Duodenal mucosa (tissue), 2 donors: ENCODE measurements around the gene CUL1.

Experiments used
- H3K27ac ChIP-seq: one replicate; pipeline ENCODE4 v1.7.0; 2013; ENCODE audit warnings: low read depth, low read length
- H3K27me3 ChIP-seq, 2 donors: one replicate each; pipeline ENCODE4 v1.7.0; 2013; ENCODE audit warnings: low read length in 2 of 2, control low read depth in 1 of 2; ENCODE audit not compliant: insufficient read depth in 2 of 2, control insufficient read depth in 1 of 2
- H3K36me3 ChIP-seq, 2 donors: one replicate each; pipeline ENCODE4 v1.7.0; 2013; ENCODE audit warnings: low read length in 2 of 2, control low read depth in 1 of 2; ENCODE audit not compliant: insufficient read depth in 2 of 2, control insufficient read depth in 1 of 2
- H3K4me1 ChIP-seq, 2 donors: one replicate each; pipeline ENCODE4 v1.7.0; 2013; ENCODE audit warnings: low read length in 2 of 2, control low read depth in 1 of 2; ENCODE audit not compliant: insufficient read depth in 2 of 2, control insufficient read depth in 1 of 2
- H3K4me3 ChIP-seq, 2 donors: one replicate each; pipeline ENCODE4 v1.7.0; 2013; ENCODE audit warnings: low read length in 2 of 2, low read depth in 1 of 2
- H3K9ac ChIP-seq, 2 donors: one replicate each; pipeline ENCODE4 v1.7.0; 2013; ENCODE audit warnings: low read length in 2 of 2, low read depth in 1 of 2
- H3K9me3 ChIP-seq, 2 donors: one replicate each; pipeline ENCODE4 v1.7.0; 2013; ENCODE audit warnings: low read length in 2 of 2, control low read depth in 1 of 2; ENCODE audit not compliant: control insufficient read depth in 1 of 2

CUL1 gene

DNA sequence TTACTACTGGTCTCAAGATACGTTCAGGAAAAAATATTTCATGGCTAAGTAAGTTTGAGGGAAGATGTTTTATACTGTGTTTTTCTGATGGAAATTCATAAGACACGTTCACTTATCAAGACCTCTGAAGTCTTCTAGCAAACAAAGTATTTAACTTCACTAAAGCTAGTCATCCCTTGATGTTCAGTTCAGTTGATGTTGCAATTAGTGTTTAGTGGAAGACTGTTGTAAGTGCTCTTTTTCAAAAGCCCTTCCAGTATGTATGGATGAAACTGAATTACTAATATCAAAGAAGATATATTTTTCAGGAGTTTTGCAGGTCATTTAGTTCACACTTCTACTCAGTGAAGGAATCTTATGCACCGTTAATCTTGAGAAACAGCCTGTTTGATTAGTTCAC is 25.1 kb downstream of the CUL1 start:
- H3K36me3 ChIP-seq = no peaks in the 10 kb centered on the region
- no peak overlapping the region for H3K9ac ChIP-seq
- no peaks in the 10 kb centered on the region for H3K27me3 ChIP-seq
- peaks cover 23 to 28% of the 10 kb centered on the region in 2 donors for H3K4me1 ChIP-seq
- H3K9me3 ChIP-seq = no peaks in the 10 kb centered on the region
- H3K27ac ChIP-seq = no peak overlapping the region
- no peak overlapping the region for H3K4me3 ChIP-seq

DNA sequence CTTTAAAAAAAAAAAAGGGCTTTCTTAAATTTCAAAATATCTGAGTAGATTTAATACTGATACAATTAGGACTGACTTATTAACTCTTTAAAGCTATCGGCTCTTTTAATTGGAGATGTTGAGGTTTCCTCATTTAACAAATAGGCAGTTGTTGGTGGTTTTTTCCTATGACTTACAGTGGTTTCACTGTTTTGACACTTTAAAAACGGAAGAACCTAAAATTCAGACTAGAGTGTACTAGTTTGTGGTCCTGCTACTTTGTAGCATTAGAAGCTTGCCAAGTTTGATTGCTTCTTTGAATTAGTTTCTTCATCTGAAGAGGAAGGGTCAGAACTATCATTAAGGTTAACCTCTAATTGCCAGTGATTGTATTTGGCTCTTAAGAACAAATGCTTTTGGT is 27.7 kb downstream of the CUL1 start:
- peaks cover 18 to 28% of the 10 kb centered on the region in 2 donors for H3K4me1 ChIP-seq
- H3K9ac ChIP-seq = no peak overlapping the region
- H3K27ac ChIP-seq = no peak overlapping the region
- H3K36me3 ChIP-seq = peaks cover 5 to 6% of the 10 kb centered on the region in 2 donors
- no peaks in the 10 kb centered on the region for H3K27me3 ChIP-seq
- no peaks in the 10 kb centered on the region for H3K9me3 ChIP-seq
- H3K4me3 ChIP-seq = no peak overlapping the region

GRCh38 chr7:148727501-148728278 is 29.0 kb downstream of the CUL1 start:
- Histone ChIP-seq H3K36me3 (peaks cover 10 to 12% of the 10 kb centered on the region in 2 donors), H3K4me3 (no peak overlapping the region), H3K9ac (no peak overlapping the region), H3K27me3 (no peaks in the 10 kb centered on the region), H3K4me1 (peaks cover 6 to 20% of the 10 kb centered on the region in 2 donors), H3K27ac (no peak overlapping the region), H3K9me3 (no peaks in the 10 kb centered on the region)

DNA sequence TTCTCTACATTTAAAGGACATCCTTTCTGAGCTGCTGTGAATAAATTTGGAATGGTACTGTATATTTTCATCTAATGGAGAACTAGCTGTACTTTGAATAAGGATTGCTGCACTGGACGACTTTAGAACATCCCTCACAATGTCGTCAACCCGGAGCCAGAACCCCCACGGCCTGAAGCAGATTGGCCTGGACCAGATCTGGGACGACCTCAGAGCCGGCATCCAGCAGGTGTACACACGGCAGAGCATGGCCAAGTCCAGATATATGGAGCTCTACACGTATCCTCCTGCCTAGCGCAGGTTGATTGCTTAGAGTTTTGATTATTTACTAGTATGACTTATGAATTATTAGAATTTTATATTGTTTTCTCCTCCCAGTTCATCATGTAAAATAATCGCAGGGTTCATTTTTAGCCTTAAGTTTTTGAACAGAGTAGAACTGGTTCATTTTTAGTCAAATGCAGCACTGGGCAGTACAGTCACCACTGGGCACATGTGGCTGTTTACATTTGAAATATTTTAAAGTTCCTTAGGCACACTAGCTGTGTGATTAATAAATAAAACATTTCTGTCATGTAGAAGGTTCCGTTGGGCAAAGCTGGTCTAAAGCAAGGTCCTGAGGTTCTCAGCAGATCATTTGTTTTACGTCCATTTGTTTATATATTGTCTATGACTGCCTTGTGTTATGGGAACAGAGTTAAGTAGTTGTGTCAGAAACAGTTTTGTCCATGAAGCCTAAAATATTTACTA is 31.5 kb downstream of the CUL1 start:
- H3K9ac ChIP-seq = no peak overlapping the region
- peaks cover 0 to 14% of the 10 kb centered on the region in 2 donors for H3K4me1 ChIP-seq
- no peaks in the 10 kb centered on the region for H3K27me3 ChIP-seq
- H3K36me3 ChIP-seq = peaks cover 15 to 34% of the 10 kb centered on the region in 2 donors
- no peaks in the 10 kb centered on the region for H3K9me3 ChIP-seq
- no peak overlapping the region for H3K4me3 ChIP-seq
- no peak overlapping the region for H3K27ac ChIP-seq

DNA sequence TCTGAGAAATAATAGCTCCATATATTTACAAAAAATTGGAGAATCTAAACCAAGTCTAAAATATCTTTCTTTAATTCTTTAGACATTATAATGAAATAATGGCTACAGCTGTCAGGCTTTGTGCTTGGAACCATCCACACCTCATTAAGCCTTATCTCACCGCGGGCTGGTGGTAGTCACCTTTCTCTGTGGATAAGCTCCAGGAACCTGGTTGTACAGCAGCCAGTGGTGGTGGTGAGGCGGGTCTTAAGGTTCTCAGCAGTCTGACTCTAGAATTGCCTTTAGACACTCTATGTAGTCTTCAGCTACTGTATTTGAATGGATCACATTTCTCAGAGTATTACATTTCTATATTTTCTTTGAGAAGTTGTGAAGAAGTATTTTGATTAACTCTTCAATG is 34.2 kb downstream of the CUL1 start:
- peaks cover 15 to 42% of the 10 kb centered on the region in 2 donors for H3K36me3 ChIP-seq

DNA sequence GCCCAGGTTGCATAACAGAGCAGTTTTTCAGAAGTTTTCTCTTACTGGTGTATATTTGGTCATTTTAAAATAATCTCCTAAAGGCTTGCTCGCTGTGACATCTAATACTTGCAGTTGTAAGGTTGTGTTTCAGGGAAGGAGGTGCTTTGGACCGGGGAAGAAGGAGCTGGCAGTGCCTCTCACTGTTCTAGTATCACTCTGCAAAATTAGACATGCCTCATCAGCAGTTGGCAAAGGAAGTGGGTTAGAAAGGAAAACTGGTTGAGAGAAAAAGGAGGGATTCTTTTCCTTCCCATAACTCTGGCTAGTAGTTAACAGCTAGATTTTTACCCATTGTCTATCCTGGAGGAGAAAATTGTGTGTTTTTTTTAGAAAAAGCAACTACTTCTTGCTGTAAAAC is 34.8 kb downstream of the CUL1 start:
- Histone ChIP-seq H3K27me3 (no peaks in the 10 kb centered on the region), H3K4me3 (no peak overlapping the region), H3K27ac (no peak overlapping the region)

More for the DNA sequence above, 34.2 kb downstream of the CUL1 start:
- H3K27ac ChIP-seq = no peak overlapping the region
- H3K9me3 ChIP-seq = no peaks in the 10 kb centered on the region
- no peaks in the 10 kb centered on the region for H3K27me3 ChIP-seq
- no peak overlapping the region for H3K4me3 ChIP-seq
- H3K9ac ChIP-seq = no peak overlapping the region
- H3K4me1 ChIP-seq = peaks cover 0 to 9% of the 10 kb centered on the region in 2 donors

DNA sequence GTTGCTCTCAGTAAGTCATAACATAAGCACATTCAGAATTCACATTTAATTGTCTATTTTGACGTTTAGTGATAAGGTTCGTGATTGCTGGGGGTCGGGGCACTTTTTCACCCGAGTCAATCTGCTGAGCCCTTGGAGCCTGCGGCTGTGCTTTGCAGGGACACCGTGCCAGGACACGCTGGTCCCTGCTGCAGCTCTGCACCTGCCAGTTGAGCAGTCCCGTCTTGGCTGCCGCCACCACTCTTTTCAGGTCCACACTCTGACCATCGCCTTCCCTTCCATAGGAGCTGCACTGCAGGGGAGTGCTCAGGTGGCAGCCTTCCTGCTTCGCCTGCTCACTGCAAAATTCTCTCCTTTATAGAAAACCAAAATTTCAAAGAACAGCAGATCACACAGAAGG is 36.4 kb downstream of the CUL1 start:
- H3K4me1 ChIP-seq = no peaks in the 10 kb centered on the region
- H3K4me3 ChIP-seq = no peak overlapping the region
- H3K9ac ChIP-seq = no peak overlapping the region
- no peaks in the 10 kb centered on the region for H3K27me3 ChIP-seq
- H3K36me3 ChIP-seq = peaks cover 18 to 57% of the 10 kb centered on the region in 2 donors
- no peaks in the 10 kb centered on the region for H3K9me3 ChIP-seq
- H3K27ac ChIP-seq = no peak overlapping the region

More for the DNA sequence above, 34.8 kb downstream of the CUL1 start:
- no peak overlapping the region for H3K9ac ChIP-seq
- peaks cover 0 to 7% of the 10 kb centered on the region in 2 donors for H3K4me1 ChIP-seq
- H3K36me3 ChIP-seq = peaks cover 21 to 47% of the 10 kb centered on the region in 2 donors
- H3K9me3 ChIP-seq = no peaks in the 10 kb centered on the region

- Histone ChIP-seq H3K4me1 (no peaks in the 10 kb centered on the region), H3K9me3 (no peaks in the 10 kb centered on the region), H3K27ac (no peak overlapping the region), H3K27me3 (no peaks in the 10 kb centered on the region), H3K4me3 (no peak overlapping the region), H3K9ac (no peak overlapping the region), H3K36me3 (peaks cover 23 to 60% of the 10 kb centered on the region in 2 donors)
Observed at GRCh38 chr7:148735967-148736366, 37.3 kb downstream of the CUL1 start.

DNA sequence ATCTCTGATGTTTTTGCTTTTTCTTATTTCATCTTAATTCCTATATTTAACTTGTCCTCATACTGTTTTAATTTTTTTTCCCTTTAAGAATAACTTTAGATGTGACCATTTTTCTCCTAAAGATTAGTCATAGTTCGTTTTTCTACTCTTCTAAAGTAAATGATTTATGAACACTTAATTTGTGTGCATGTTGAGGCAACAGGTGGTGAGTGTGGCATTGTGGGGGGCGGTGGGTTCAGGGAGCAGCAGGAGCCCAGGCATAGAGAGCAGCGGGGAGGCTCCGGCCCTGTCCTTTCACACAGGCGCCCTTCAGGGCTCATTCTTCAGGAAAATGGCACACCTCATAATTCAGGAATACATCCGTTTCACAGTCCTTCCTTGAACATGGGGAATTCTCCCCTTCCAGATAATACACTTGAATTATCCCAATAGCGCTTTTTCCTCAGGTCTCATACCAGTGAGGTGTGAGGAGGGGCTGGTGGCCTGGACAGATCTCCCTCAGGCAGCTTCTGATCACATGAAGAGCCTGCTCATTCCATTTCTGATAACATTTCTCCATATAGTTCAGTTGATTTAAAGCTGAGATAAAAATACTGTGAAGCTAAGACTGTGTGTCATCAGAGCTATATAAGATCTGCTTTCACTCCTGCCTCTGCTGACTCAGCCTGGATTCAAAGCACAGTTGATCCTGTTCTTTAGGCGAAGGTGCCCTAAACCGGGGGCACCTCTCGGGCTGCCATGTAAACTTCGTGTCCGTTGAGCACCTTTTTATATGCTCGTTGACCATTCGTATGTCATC is 40.2 kb downstream of the CUL1 start:
- Histone ChIP-seq H3K4me3 (no peak overlapping the region), H3K4me1 (no peaks in the 10 kb centered on the region), H3K36me3 (peaks cover 18 to 56% of the 10 kb centered on the region in 2 donors), H3K27ac (no peak overlapping the region), H3K9me3 (no peaks in the 10 kb centered on the region), H3K27me3 (no peaks in the 10 kb centered on the region), H3K9ac (no peak overlapping the region)

DNA sequence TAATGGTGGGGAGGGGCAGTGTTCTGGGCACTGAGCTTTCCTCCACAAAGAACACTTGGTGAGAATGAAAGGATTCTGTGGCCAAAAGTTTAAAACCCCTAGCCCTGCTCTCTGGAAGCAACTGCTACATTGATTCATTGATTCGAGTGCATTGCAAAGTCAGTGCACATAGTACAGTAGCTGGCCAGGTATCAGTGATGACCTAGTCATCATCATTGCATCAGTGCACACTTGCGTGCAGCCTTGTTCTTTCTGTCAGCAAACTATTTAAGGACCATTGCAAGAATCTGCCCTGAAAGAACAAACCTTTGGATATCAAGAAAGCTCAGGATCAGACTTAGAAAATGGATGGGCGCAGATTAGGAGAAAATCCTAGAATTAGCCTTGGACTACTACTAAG is 47.4 kb downstream of the CUL1 start:
- no peaks in the 10 kb centered on the region for H3K4me1 ChIP-seq
- no peak overlapping the region for H3K27ac ChIP-seq
- peaks cover 0 to 12% of the 10 kb centered on the region in 2 donors for H3K36me3 ChIP-seq
- no peaks in the 10 kb centered on the region for H3K27me3 ChIP-seq
- H3K9me3 ChIP-seq = no peaks in the 10 kb centered on the region
- H3K4me3 ChIP-seq = no peak overlapping the region
- no peak overlapping the region for H3K9ac ChIP-seq
